Mucosa of rectum (tissue), 2 donors: ENCODE data around the gene PTGDR2.
A peak's percentile ranks its signal among the peaks of the same experiment; 100 is the strongest.

Experiments
- H3K27ac ChIP-seq, 2 donors: one replicate each; pipeline ENCODE4 v1.7.0; 2013; ENCODE audit warnings: inconsistent platforms in 2 of 2, low read depth in 2 of 2, low read length in 2 of 2
- H3K27me3 ChIP-seq, 2 donors: one replicate each; pipeline ENCODE4 v1.7.0; 2013; ENCODE audit warnings: low read length in 2 of 2; ENCODE audit not compliant: control insufficient read depth in 2 of 2, insufficient read depth in 2 of 2
- H3K36me3 ChIP-seq, 2 donors: one replicate each; pipeline ENCODE4 v1.7.0; 2013; ENCODE audit warnings: low read length in 2 of 2; ENCODE audit not compliant: control insufficient read depth in 2 of 2, insufficient read depth in 2 of 2
- H3K4me1 ChIP-seq, 2 donors: one replicate each; pipeline ENCODE4 v1.7.0; 2013; ENCODE audit warnings: low read length in 2 of 2, mild to moderate bottlenecking in 1 of 2; ENCODE audit not compliant: control insufficient read depth in 2 of 2, insufficient read depth in 2 of 2
- H3K4me3 ChIP-seq, 2 donors: one replicate each; pipeline ENCODE4 v1.7.0; 2013; ENCODE audit warnings: low read length in 2 of 2
- H3K9ac ChIP-seq, 2 donors: one replicate each; pipeline ENCODE4 v1.7.0; 2013; ENCODE audit warnings: low read length in 2 of 2, low read depth in 1 of 2, mild to moderate bottlenecking in 1 of 2
- H3K9me3 ChIP-seq, 2 donors: one replicate each; pipeline ENCODE4 v1.7.0; 2013; ENCODE audit warnings: low read length in 2 of 2; ENCODE audit not compliant: control insufficient read depth in 2 of 2
- donor health status: healthy.
- donor health status: Normal muscosa, but diverticular disease.

The PTGDR2 gene

DNA sequence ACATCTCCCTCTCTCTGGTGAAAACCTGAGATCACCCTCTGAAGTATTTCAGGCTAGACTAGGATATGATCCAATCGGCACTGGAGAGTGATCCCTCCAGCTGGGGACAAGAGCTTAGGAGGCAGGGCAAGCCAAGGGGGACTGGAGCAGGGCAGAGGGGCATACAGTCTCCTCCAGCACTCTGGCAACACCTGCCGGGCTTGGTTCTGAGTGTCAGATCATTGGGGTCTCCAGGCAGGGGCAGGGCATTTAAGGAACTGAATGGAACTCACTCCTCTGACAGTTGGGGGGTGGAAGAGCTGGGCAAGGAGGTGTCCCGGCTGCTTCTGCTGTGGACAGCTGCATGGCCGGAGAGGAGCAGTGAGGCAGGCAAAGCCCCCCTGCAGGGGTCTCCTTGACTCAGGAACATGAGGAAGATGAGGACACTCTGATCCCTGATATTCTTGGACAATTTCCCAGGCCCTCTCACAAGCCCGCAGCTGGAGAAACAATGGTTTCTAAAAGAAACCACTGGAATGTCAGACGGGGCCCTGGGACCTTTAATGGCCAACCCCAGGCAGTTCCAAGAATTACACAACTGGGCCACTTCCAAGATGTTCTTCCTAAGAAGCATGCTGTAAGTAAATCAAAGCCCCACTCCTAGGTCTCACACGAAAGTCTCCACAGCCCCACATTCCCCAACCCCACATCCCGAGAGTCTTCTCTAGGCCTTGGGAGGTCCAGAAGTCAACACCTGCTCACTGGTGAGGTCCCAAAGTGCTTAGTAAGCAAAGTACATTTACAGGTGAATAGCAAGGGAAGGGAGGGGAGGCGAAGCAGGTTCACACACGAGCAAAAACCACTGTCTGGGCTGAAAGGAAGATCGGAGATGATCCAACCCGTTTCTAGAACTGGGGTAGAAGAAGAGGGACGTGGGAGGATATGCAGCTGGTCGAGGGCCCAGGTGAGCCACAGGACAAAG lies 15.0 kb downstream of the PTGDR2 start:
- H3K9ac ChIP-seq: peak overlapping the region; percentile 65 to 77
- H3K27ac ChIP-seq: peak overlapping the region; percentile 58 to 82
- peak overlapping the region; percentile 79 to 88 for H3K4me3 ChIP-seq
- peaks cover 28 to 29% of the 10 kb centered on the region in 2 donors for H3K4me1 ChIP-seq
- H3K9me3 ChIP-seq: no peaks in the 10 kb centered on the region
- no peaks in the 10 kb centered on the region for H3K27me3 ChIP-seq
- no peaks in the 10 kb centered on the region for H3K36me3 ChIP-seq

DNA sequence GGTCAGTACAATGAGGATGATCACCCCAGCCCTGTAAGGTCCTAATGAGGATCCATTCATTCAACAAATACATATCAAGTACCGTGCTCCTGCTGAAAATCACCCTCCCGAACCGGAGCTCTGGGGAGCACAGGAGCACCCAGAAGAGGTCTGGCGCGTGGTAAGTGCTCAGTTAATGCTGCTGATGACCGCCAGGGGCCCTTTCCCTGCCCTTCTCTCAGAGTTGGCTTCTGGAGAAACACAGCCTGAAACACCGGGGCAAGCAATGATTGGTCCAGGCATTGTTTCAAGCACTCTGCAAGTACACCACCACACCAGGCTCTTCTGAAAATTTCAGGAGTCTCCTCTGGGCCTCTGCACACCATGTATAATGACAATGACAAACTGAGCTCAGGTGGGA lies 17.6 kb downstream of the PTGDR2 start:
- Histone ChIP-seq H3K9me3 (no peaks in the 10 kb centered on the region), H3K27me3 (no peaks in the 10 kb centered on the region), H3K27ac (no peak overlapping the region), H3K36me3 (no peaks in the 10 kb centered on the region), H3K4me3 (no peak overlapping the region), H3K9ac (no peak overlapping the region), H3K4me1 (peaks cover 24 to 30% of the 10 kb centered on the region in 2 donors)

- peaks cover 17 to 25% of the 10 kb centered on the region in 2 donors for H3K4me1 ChIP-seq
- H3K4me3 ChIP-seq: no peak overlapping the region
- H3K27me3 ChIP-seq: no peaks in the 10 kb centered on the region
- H3K9ac ChIP-seq: no peak overlapping the region
- H3K27ac ChIP-seq: no peak overlapping the region
- no peaks in the 10 kb centered on the region for H3K9me3 ChIP-seq
- no peaks in the 10 kb centered on the region for H3K36me3 ChIP-seq
These were observed 18.8 kb downstream of the PTGDR2 start for GRCh38 chr11:60836866-60837515.

- no peak overlapping the region for H3K4me3 ChIP-seq
- H3K4me1 ChIP-seq: peaks cover 9 to 19% of the 10 kb centered on the region in 2 donors
- no peaks in the 10 kb centered on the region for H3K36me3 ChIP-seq
- H3K27ac ChIP-seq: peak overlapping the region; percentile 29 to 71
- H3K9ac ChIP-seq: no peak overlapping the region
- no peaks in the 10 kb centered on the region for H3K27me3 ChIP-seq
- no peaks in the 10 kb centered on the region for H3K9me3 ChIP-seq
These were observed 20.3 kb downstream of the PTGDR2 start for GRCh38 chr11:60835534-60835846.

- no peaks in the 10 kb centered on the region for H3K27me3 ChIP-seq
- H3K4me1 ChIP-seq: peaks cover 9 to 20% of the 10 kb centered on the region in 2 donors
- peak overlapping the region; percentile 29 to 71 for H3K27ac ChIP-seq
- H3K4me3 ChIP-seq: no peak overlapping the region
- H3K9me3 ChIP-seq: no peaks in the 10 kb centered on the region
- H3K36me3 ChIP-seq: no peaks in the 10 kb centered on the region
- no peak overlapping the region for H3K9ac ChIP-seq
These were observed 20.8 kb downstream of the PTGDR2 start for GRCh38 chr11:60834742-60835533.

DNA sequence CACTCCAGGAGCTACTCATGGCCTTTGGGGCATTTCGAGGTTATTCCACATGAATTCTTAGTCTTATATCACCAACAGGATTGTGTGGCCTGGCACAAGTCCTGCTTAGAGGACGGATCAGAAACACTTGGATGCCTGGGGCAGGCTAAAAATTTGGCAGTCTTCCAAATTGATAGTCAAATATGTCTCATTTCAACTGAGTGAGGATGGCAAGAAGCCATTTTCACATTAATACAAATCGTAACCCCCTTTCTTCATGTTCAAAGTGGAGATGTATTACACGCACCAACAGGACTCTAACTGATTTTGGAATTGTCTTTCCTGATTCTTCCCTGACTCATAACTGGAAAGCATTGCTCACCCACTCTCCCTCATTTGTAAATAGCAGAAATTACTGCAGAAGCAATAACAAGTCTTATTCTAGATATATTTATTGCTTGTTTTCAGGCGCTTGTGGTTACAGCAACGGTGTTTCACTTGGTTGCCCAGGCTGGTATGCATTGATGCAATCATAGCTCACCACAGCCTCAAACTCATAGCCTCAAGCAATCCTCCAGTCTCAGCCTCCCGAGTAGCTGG lies 24.2 kb downstream of the PTGDR2 start:
- Histone ChIP-seq H3K9ac (no peak overlapping the region), H3K4me3 (no peak overlapping the region), H3K9me3 (no peaks in the 10 kb centered on the region), H3K36me3 (no peaks in the 10 kb centered on the region), H3K27ac (no peak overlapping the region), H3K27me3 (no peaks in the 10 kb centered on the region), H3K4me1 (peaks cover 9 to 20% of the 10 kb centered on the region in 2 donors)

- Histone ChIP-seq H3K27me3 (no peaks in the 10 kb centered on the region), H3K9ac (peak overlapping the region in 1 of 2 donors; percentile 5), H3K4me3 (peak overlapping the region in 1 of 2 donors; percentile 4), H3K9me3 (no peaks in the 10 kb centered on the region), H3K4me1 (peaks cover 9 to 20% of the 10 kb centered on the region in 2 donors), H3K27ac (peak overlapping the region in 1 of 2 donors; percentile 34), H3K36me3 (no peaks in the 10 kb centered on the region)
These were observed 24.6 kb downstream of the PTGDR2 start for GRCh38 chr11:60831143-60831500.

DNA sequence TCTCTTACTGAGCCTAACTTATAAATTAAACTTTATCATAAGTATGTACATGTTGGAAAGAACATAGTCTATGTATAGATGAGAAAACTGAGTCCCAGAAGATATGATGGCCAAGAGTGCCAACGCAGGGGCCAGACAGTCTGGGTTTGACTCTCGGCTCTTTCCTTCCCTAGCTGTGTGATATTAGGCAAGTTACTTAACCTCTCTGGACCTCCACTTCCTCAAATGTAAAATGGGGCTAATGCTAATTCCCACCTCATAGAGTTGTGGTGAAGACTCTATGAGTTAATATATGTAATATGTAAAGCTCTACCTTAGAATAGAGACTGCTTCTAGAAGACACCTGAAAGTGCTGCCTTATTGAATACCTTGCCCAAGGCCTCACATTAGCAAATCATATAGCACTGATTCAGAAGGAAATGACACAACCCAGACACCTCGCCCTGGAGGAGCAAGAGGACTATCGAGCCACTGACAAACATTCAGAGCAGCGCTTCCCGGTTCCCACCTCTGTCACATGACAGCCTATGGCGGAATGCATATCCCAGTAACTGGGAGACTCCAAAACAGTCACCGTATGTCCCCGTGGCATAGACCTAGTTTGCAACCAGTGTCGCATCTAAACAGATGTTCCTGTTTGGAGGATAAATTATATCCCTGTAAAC lies 25.1 kb downstream of the PTGDR2 start:
- Histone ChIP-seq H3K4me1 (peaks cover 8 to 20% of the 10 kb centered on the region in 2 donors), H3K9ac (peak overlapping the region in 1 of 2 donors; percentile 5), H3K27ac (peak overlapping the region in 1 of 2 donors; percentile 34), H3K9me3 (no peaks in the 10 kb centered on the region), H3K27me3 (no peaks in the 10 kb centered on the region), H3K36me3 (no peaks in the 10 kb centered on the region), H3K4me3 (peak overlapping the region in 1 of 2 donors; percentile 4)

DNA sequence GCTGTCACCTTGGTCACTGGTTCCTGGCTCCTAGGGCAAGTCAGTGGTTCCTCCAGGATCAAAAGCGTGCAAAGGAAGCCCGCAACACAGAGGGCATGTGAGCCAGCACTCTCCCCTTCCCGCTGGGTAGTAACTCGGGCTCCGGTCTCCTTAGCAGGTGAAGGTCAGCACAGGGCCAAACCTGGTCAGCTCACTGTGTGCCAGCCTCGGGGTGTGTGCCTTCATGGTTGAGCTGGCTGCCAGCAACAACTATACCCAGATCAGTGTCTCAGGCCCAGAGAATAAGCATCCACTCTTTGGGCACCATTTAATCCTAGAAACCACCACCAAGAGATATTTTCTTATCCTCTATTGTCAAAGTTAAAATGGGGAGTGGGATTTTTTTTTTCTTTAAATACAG lies 30.0 kb downstream of the PTGDR2 start:
- Histone ChIP-seq H3K9ac (no peak overlapping the region), H3K4me3 (no peak overlapping the region), H3K36me3 (no peaks in the 10 kb centered on the region), H3K4me1 (peaks cover 0 to 4% of the 10 kb centered on the region in 2 donors), H3K9me3 (no peaks in the 10 kb centered on the region), H3K27me3 (no peaks in the 10 kb centered on the region), H3K27ac (no peak overlapping the region)
